ENCODE data around the gene MTAP.

Gene MTAP

DNA sequence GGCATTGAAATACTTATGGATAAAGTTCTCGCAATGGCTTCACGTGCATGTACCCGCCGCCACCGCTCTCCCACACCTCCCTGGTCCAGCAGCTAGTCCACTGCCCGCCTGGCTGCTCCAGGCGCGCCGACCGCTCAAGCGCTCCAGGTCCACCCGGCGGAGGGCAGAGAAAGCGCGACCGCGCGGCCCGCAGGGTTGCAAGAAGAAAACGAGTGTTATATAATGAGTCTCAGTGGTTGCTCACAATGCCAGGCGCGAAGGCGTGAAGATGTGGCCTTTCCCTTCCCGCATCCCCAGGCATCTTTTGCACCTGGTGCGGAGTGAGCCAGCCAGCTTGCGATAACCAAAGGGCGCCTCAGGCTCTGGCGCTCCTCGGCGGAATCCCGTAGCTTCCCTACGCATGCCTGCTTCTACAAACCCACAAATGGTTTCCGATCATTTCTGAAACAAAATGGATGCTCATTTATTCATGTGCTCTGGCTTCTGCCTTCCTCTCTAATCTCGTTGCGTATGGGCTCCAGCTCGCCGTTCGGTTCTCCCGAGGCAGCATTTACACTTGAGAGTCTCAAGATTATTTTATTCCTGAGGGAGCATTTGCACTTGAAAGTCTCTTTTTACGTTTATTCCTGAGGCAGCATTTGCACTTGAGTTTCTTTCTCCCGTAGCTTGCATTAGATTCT is 166.0 kb downstream of the MTAP start:
- no peak for DNase-seq (ENCODE audit: low read depth in 1 of 2, low spot score in 1 of 2)

DNA sequence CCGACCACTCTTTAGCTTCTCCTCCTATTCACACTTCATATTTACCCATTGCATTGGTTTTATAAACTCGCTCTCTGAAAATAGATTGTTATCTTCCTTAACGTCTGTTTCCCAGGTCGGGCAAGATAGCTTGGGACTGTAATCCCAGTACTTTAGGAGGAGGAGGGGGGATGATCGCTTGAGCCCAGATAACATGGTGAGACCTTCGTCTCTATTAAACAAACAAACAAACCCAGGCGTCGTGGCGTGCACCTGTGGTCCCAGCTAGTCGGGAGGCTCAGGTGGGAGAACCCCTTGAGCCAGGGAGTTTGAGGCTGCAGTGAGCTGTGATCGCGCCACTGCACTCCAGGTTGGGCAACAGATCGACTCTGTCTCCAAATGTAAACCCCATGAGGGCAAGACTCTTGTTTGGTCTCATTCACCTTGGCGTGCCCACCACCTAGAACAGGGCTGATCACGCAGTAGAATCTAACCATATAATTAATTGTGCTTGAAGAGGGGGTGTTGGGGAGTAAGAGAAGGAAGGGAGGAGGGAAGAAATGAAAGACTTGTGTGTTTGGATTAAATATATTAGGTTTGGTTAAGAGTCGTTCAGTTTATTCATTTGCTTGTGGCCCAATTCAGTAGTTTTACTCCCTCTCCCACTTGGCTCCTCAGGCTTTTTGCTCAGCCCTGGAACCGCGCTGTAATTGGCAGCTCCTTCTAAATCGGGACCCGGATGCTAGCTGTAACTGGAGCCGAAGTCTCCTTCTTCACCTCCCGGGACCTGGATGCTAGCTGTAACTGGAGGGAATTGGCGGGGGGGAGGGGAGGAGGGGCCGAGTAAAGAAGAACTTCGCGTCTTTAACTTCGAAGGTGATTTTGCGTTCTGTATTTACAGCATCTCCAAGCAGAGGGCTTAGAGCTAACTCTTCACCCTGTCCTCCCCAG is 166.8 kb downstream of the MTAP start:
- DNase-seq (ENCODE audit: low read depth in 1 of 2, low spot score in 1 of 2), result no peak

DNA sequence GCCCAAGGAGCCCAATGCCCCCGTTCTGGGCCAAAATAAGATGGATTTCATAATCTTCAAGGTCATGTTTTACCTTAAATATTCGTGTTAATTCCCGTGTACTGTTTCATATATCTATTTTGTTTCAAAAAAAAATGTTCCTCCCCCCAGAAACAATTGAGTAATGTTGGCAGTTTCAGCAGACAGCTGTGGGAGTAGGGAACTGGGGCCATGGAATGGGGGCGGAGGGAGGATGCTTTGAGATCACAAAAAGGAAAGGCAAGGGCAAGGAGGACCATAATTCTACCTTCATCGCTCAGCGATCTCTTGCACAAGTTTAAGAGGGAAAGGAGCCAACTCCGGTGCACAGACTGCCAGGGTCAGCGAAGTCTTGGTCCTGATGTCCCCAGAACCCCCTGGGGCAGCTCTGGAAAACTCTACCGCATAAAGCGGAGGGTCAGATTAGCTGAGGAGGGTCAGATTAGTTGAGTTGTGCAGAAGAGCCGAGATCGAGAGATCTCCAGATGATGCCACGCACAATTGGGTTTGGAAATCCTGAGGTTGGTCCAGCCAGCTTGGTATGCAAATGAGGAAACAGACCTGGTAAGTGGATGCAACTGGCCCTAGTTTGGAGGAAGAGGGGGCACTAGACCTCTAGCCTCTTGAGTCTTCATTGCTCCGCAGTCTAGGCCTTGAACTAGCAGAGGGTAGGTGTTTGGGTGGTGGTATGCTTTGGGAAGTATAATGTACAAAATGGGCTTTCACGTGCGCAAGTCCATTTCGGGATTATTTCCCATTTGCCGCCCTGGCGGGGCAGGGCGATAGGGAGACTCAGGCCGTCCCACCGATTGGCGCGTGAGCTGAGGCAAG is 167.7 kb downstream of the MTAP start:
- DNase-seq (ENCODE audit: low read depth in 1 of 2, low spot score in 1 of 2), result no peak

DNA sequence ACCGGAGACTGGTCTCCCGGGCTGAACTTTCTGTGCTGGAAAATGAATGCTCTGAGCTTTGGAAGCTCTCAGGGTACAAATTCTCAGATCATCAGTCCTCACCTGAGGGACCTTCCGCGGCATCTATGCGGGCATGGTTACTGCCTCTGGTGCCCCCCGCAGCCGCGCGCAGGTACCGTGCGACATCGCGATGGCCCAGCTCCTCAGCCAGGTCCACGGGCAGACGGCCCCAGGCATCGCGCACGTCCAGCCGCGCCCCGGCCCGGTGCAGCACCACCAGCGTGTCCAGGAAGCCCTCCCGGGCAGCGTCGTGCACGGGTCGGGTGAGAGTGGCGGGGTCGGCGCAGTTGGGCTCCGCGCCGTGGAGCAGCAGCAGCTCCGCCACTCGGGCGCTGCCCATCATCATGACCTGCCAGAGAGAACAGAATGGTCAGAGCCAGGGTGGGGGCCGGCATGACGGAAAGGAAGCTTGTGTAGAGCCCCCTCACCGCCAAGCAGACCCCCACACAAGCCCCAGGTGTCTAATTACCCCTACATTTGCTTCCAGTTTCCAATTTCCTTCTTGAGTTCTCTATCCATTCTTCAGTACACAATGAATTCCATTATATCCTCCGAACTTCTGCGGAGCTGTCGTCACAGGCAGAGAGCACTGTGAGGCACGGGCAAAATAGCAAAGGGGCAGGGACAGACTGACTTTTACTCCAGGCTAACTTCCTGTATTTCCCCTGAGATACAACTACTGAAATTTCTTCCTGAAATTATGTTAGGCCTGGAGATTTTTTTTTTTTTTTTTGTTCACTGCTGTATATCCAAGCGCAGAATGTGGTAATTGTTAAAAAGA is 168.6 kb downstream of the MTAP start:
- no peak for DNase-seq (ENCODE audit: low read depth in 1 of 2, low spot score in 1 of 2)

DNA sequence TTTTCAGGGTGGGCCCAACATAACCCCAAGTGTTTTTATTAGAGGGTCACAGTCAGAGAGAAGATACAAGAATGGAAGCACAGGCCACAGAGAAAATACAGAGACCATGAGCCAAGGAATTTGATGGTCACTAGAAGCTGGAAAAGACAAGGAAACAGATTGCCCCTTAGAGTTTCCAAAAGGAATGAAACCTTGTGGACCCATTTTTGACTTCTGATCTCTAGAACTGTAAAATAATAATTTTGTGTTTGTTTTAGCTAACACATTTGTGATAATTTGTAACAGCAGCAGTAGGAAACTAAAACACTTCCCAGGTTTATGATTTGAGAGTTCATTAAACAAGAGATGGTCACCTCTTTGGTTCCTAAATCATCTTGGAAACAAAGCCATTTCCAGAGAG is 169.9 kb downstream of the MTAP start:
- no peak for DNase-seq (ENCODE audit: low read depth in 1 of 2, low spot score in 1 of 2)

DNA sequence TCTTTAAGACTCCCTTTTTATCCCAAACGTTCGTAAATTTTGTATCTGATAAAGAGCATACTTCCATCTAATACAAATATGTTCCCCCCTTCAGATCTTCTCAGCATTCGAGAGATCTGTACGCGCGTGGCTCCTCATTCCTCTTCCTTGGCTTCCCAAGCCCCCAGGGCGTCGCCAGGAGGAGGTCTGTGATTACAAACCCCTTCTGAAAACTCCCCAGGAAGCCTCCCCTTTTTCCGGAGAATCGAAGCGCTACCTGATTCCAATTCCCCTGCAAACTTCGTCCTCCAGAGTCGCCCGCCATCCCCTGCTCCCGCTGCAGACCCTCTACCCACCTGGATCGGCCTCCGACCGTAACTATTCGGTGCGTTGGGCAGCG is 171.9 kb downstream of the MTAP start:
- DNase-seq (ENCODE audit: low read depth in 1 of 2, low spot score in 1 of 2), result no peak

DNA sequence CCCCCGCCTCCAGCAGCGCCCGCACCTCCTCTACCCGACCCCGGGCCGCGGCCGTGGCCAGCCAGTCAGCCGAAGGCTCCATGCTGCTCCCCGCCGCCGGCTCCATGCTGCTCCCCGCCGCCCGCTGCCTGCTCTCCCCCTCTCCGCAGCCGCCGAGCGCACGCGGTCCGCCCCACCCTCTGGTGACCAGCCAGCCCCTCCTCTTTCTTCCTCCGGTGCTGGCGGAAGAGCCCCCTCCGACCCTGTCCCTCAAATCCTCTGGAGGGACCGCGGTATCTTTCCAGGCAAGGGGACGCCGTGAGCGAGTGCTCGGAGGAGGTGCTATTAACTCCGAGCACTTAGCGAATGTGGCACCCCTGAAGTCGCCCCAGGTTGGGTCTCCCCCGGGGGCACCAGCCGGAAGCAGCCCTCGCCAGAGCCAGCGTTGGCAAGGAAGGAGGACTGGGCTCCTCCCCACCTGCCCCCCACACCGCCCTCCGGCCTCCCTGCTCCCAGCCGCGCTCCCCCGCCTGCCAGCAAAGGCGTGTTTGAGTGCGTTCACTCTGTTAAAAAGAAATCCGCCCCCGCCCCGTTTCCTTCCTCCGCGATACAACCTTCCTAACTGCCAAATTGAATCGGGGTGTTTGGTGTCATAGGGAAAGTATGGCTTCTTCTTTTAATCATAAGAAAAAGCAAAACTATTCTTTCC is 172.4 kb downstream of the MTAP start:
- no peak for DNase-seq (ENCODE audit: low read depth in 1 of 2, low spot score in 1 of 2)

DNA sequence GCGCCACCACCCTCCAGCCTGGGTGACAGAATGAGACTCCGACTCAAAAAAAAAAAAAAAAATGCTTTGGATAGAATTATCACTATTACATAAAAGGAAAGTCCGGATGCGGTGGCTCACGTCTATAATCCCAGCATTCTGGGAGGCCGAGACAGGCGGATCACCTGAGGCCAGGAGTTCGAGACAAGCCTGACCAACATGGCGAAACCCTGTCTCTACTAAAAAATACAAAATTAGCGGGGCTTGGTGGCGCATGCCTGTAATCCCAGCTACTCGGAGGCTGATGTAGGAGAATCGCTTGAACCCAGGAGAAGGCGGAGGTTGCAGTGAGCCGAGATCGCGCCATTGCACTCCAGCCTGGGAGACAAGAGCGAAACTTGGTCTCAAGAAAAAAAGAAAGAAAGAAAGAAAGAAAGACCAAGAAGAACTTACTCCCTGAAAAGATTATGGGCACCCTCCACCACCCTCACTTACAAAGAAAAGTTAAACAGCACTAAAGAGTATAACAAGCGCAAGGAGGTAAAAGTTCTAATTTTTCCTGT is 174.0 kb downstream of the MTAP start:
- DNase-seq (ENCODE audit: low read depth in 1 of 2, low spot score in 1 of 2), result no peak

DNA sequence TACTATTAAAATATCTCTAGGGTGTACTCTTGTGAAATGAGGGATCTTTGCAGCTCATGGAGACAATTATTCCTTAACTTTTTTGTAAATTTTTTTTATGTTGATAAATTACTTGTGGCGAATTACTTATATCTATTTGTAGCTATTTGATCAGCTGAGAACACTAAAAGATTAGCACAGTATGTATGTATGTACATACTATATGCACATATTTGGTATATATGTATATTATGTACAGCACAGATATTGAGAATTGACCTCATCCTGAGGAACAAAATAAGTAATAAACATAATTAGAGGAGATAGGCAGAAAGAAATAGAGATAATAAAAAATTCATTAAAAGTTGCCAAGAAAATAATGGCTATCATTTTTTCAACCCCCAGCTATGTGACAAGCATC is 180.0 kb downstream of the MTAP start:
- no peak for DNase-seq (ENCODE audit: low read depth in 1 of 2, low spot score in 1 of 2)

DNA sequence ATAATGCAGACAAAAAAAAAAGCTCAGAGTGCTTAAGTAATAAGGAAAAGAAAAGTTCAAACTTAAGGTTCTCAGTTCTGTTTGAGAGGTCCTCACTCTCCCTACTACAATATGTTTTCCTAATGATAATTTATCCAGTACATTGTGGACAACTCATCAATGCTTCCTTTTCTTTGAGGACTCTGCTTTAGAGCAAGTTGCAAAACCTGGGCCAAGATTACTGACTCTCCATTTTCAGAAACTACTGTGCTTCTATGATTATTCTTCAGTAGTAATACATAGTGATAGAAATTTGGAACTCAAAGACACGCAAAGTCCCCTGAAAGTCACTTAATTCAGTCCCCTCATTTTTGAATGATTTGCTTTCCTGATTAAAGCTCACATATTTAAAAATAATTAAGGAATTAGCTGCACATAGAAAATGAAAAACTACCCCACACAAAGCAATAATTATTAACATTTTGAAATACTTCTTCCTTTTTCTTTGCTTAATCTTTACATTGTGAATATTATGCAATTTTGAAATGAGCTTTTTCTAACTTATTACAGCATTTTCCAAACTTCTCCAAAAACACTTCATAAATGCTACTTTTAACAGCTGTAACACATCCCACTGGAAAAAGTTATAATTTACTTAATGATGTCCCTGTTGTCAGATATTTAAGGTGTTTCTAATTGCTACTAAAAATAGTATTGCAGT is 180.6 kb downstream of the MTAP start:
- DNase-seq (ENCODE audit: low read depth in 1 of 2, low spot score in 1 of 2), result no peak

DNA sequence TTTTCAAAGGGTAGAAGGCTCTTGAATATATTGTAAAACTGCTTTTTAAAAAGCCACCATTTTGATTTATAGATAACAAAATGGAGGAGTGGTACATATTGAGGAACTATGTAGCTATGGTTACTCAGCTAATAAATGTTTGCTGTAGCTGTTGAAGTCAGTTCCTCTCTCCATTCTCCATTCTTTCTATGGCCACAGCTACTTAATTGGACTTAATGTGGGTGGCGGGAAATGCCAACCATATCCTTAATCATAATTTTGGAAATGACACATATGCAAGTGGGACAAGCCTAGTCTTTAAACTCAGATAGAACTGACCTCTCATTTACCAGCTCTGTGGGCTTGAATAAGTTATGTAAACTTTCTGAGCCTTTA is 181.1 kb downstream of the MTAP start:
- DNase-seq (ENCODE audit: low read depth in 1 of 2, low spot score in 1 of 2), result no peak

DNA sequence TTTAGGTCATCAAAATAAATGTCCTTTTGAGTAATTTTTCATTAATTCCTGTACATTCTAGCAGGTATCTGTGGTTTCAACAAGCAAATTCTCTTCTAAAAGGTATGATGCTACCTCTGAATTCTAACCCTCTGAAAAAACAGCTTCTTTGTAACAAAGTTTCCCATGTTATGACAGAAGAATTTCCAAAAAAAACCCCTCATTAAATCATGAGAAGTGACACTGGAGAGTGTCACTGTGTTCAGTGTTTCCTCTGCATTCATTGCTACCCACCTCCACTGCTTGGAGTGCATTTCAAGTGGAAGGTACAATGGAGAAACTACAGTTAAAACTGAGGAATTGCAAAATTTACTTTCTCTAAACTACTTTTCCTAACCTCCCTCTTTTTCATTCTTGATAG is 181.7 kb downstream of the MTAP start:
- no peak for DNase-seq (ENCODE audit: low read depth in 1 of 2, low spot score in 1 of 2)

DNA sequence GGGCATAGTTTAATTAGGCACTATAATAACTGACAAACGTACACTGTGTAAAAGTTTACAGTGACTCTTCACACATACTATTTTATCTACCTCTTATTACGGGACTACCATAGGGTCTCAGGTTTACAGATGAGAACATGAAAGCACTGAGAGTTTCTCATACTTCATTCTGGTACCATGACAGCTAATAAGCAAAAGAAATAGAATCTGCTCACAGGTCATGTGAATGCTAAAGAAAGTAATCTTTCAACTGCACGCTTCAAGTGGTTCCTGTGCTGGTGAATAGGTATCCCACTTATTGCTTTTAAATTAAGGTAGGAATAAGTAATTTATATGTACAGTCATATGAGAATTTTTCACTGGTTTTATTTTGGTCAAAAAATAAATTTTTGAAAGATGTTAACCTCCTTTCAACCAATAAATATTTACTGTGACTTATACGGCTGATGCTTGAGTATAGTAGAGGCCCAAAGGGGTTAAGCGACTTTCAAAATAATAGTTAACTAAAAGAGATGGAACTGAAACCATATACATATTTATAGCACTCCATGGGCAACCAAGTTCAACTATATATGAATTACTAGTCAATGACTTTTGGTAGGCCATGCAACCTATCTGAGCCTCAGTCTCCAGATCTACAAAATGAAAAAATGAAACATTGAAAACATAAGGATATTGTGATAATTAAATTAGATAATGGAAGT is 183.7 kb downstream of the MTAP start:
- no peak for DNase-seq (ENCODE audit: low read depth in 1 of 2, low spot score in 1 of 2)

Data from activated T-helper 1 cell treated with anti-CD3 and anti-CD28 coated beads, Interleukin-2, amount 50 U/mL, for 16 hours (primary cell).